SKM-1 treated with dmso at 0.1 percent for 144 hours (cell line): ENCODE measurements around the gene SIM2.
"Not testable (repeated sequence)": the region's sequence is repeated elsewhere in the genome, so short reads cannot be mapped to it uniquely, and the experiment has no call there.

Experiments used
- DNase-seq: peaks from one replicate; lab custom pipeline; 2025; ENCODE audit not compliant: unreplicated experiment; lab: John Stamatoyannopoulos, UW

Gene SIM2

GRCh38 chr21:36698981-36699545, at the start of gene SIM2:
Gene SIM2, plus strand, starts transcription at chr21:36699115. Its CDS starts 632 bp downstream, at chr21:36699747.
- DNase-seq, result no peak

DNA sequence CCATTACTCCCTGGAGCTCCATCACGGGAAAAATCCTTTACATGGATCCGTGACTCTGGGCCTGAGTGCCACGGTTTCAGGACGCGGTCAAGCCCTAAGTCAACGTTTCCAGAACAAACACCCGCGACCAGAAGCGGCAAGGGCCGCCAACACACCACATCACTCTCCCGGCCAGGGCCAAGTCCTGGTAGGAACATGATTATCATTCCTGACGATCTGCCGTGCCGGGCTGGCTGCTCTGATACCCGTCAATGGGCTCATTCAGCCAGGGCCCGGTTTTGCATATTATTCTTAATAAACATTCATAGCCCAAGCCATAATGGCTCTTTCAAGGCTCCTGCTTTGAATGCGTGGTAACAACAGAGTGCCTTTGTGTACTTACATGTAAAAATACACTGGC, 44.6 kb upstream of the SIM2 start:
- no peak for DNase-seq

DNA sequence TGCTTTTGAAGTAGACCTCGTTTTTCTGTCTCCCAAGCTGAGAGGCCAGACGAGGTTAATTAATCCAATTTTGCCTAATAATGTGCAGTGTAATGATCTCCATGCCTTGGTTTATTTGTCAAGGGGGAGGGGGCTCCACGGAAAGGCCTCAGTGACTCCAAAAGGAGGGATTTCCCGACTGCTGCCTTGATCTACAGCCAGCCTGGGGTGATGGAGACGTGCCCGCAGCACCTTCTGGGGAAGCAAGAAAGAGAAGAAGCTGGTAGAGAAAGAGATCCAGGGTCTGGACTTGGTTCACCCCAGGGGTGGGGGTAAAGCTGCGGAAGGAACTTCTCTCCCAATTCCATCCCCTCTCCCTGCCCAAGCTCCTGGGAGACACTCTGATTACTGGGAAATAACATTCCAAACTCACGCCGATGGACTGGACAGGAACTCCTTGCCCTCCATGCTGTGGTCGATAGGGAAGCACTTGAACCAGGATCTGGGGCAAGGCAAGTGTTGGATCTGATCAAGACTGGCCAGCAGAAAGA, 44.1 kb upstream of the SIM2 start:
- no peak for DNase-seq

DNA sequence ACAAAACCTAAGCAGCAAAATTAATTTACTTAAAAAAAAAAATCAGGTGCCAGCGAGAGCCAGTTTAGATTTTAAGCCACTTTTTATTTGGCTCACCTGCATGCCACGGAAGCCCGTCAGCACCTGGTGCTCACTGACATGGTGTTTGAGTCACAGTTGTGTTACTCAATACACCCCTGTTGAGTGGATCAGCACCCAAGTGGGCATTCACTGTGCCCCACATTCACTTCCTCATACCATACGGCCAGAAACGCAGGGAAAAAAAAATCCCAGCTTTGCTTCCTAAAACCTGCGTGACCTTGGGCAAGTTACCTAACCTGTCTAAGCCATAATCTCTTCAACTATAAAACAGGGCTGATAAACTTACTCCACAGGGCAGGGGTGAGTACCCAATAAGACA, 42.8 kb upstream of the SIM2 start:
- no peak for DNase-seq

- not testable (repeated sequence) for DNase-seq
Observed at GRCh38 chr21:36657290-36657689, 41.6 kb upstream of the SIM2 start.

DNA sequence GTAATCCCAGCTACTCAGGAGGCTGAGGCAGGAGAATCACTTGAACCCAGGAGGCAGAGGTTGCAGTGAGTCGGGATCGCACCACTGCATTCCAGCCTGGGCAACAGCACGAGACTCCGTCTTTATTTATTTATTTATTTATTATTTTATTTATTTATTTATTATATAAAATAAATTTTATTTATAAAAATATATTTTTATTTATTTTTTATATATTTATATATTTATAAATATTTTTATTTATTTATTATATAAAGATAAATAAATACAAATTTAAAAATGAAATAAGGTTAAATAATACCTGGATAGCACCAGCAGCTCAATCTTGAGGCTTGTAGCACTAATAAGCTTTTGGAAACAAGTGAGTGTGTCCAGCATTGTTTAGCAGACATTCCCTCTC, 40.9 kb upstream of the SIM2 start:
- DNase-seq, result no peak

DNA sequence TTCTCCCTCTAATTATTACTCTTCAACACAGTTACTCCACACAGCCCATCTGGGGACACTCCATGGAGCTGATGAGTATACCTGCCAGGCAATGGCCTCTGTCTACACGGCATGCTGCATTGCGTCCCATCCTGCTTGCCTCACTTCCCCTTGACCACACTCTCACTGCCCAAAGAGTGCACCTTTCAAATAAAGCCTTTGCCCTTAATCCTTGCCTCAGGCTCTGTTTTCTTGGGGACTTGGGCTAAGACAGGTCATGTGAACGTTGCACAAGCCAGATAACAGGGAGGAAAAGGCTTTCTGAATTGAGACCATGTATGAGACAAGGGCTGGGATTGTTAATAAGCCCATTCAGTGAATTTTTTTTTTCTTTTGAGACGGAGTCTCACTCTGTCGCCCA, 40.0 kb upstream of the SIM2 start:
- no peak for DNase-seq

- no peak for DNase-seq
Observed at GRCh38 chr21:36661511-36662309, 37.2 kb upstream of the SIM2 start.

DNA sequence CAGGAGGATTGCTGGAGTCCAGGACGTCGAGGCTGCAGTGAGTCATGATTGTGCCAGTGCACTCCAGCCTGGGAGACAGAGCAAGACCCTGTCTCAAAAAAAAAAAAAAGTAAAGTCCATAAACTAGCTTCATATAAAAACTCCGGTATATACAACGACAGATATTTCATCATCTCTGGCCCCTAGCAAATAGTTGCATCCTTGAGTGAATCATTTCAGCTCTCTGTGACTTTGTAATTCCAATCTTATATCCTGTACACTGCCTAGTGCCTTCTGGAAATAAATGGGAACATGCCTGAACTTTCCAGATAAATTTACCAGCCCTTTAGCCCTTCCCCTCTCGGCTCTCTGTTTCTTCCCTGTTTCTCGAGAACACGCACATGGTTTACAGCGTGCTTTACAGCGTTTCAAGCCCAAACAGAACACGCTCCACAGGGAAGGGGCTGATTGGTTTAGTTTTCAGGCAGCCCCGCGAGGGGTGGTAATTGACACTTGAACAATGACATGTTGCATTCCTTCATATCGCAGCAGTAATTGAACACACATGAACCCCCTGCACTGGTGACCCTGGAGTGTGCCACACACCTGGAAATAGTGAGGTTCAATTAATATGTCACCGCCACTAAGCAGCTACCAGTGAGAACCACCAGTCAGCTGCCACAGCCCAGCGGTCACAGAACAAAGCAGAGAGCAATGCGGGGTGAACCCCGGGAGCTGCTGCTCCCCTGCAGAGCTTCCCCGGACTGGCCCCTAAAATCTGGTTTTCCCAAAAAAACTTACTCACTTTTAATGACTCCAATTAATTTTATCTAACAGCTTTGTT, 35.7 kb upstream of the SIM2 start:
- no peak for DNase-seq

DNA sequence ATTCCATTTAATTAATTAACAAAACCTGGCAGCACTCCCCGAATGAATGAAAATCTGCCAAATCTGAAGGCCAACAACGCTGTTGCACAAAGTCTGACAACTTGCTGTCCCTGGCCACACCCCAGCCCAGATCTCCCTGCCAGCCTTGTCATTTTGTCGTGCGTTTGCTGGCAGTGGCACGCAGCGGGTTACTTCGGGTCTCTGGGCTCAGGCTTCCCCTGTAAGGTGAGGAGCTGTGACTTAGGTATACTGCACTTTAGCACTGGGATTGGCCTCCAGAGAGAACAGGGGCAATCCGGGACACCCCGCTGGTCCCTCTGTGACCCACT, 34.3 kb upstream of the SIM2 start:
- no peak for DNase-seq

- DNase-seq, result no peak
Observed at GRCh38 chr21:36665806-36666205, 33.1 kb upstream of the SIM2 start.

DNA sequence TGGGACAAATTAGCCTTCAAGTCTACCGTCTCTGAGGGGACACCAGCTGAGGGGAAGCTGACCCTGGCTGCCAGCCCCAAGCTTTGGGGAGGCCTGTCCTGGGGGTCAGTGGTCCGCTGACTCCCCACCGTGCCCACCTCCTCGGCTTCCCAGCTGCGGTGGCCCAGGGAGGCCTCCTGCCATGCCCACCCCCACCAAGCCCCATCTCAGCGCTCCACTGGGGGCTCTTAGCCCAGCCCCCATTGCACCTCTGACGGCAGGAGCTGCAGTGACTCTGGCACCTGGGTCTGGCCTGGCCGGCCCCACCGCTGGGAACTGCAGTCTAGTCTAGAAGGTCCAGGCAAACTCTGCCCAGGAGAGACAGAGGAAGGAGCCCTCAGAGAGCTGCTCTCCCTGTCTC, 30.2 kb upstream of the SIM2 start:
- no peak for DNase-seq

GRCh38 chr21:36671836-36672235, 27.1 kb upstream of the SIM2 start:
- no peak for DNase-seq

- DNase-seq, result not testable (repeated sequence)
Observed at GRCh38 chr21:36672296-36672695, 26.6 kb upstream of the SIM2 start.

GRCh38 chr21:36672737-36673136, 26.2 kb upstream of the SIM2 start:
- no peak for DNase-seq

DNA sequence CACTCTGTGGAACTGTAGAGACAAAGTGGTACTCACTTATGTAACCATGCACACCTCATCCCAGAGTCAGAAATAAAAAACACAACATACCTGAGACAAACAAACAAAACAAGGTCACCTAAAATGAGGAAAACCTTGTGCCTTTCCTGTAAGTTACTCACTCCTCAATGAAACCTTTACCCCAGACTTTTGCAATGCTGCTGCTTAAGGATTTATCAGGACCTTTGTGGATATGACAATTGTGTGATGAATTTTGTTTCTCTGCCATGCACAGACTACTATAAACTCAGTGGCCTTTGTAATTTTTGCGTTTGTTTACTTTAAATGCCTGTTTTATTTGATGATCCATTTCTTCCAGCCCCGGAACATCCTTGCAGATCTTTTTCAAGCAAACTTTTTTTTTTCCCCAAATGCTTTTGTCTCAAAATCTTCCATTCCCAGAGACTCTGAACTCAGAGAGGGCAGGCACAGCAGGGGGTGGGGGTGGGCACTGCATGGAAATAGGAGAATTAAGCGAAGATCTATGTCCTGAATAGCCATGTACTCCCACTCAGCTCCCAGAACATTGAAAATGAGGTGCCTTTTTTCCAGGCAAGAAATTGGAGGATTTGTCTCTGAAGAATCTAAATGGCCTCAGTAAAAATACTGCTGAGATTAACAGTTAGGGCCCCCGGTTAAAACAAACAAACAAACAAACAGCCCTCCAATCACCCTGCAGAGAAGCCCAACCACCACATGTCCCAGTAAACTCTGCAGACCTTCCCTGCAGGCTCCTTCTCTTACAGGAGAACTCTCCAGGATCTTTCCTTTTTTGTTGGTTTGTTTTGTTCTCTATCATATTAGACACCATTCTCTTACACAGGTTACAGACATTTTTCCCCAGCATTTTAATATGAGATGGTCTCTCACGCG, 22.6 kb upstream of the SIM2 start:
- DNase-seq, result no peak

DNA sequence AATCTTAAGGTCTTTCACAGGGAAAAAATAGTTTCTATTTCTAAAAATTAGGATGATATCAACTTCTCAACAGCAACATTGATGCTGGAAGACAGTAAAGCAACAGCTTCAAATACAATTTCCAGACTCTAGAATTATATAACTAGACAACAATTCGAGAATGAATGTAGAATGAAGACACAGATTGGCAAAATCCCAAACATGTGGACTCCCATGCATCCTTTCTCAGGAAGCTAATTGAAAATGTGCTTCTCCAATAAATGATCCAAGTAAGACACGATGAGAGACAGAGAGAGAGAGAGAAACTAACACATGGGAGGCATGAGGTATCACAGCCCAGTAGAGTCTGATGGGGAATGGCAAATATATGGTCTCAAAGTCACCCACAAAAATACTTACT, 21.5 kb upstream of the SIM2 start:
- no peak for DNase-seq

GRCh38 chr21:36678538-36678937, 20.4 kb upstream of the SIM2 start:
- DNase-seq, result no peak

DNA sequence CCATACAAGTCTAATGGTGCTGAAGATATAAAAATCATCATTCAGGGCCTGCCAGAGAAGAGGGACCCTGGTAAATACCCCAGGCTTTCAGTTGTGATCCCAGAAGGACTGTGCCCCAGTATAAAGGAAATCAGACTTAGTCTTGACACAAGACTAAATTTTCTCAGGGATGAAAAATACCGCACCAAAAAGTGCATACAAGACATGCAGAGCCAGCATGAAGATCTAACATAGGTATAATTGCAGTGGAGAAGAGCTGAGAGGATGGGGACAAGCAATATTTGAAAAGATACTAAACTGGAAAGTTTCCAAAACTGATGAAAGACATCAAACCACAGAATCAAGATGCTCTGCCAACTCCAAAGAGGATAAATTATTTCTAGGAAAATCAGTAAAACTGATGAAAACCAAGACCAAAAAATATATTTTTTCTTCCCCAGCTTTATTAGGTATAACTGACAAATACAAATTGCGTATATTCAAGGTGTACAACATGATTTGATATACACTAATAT, 17.7 kb upstream of the SIM2 start:
- no peak for DNase-seq

GRCh38 chr21:36684957-36685714, 13.8 kb upstream of the SIM2 start:
- no peak for DNase-seq
